Keratinocyte (primary cell): Measurements from ENCODE around the gene C9orf153.

Experiments used
- EZH2 ChIP-seq: IDR thresholded peaks from one replicate; pipeline ENCODE4 v1.6.1; 2012; ENCODE audit warnings: inconsistent platforms, mild to moderate bottlenecking, low read length, moderate library complexity
- TF ChIP-seq, protein P1 (sequence below), 3 experiments: IDR thresholded peaks in 1 of 3; conservative IDR thresholded peaks in 1 of 3; optimal IDR thresholded peaks in 1 of 3; 2 replicates in 2 of 3; 3 replicates in 1 of 3; pipeline versions ENCODE3 to v1.5.1; 2011; ENCODE audit warnings: low read length in 3 of 3, mild to moderate bottlenecking in 3 of 3, moderate library complexity in 2 of 3, control low read depth in 1 of 3, inconsistent platforms in 1 of 3; ENCODE audit not compliant: insufficient read depth in 2 of 3; ENCODE audit errors: extremely low read depth in 1 of 3

DNA sequence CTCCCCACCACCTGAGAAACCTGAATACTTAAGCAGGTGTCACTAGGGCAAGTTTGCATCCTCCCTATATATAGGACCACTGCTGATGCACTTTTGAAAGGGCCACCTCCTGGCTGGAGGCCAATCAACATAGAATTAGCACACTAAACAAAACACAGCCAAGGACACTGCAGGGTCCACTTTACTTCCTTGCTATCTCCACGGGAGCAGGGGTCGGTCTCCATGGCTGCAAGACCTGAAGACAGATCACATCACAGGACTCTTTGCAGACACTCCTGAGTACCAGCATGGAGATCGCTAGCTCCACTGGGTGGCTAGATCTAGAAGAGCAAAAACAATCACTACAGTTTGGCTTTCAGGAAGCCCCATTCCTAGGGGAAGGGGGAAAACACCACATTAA lies 72.3 kb downstream of the C9orf153 start:
- TF ChIP-seq, protein P1, sequence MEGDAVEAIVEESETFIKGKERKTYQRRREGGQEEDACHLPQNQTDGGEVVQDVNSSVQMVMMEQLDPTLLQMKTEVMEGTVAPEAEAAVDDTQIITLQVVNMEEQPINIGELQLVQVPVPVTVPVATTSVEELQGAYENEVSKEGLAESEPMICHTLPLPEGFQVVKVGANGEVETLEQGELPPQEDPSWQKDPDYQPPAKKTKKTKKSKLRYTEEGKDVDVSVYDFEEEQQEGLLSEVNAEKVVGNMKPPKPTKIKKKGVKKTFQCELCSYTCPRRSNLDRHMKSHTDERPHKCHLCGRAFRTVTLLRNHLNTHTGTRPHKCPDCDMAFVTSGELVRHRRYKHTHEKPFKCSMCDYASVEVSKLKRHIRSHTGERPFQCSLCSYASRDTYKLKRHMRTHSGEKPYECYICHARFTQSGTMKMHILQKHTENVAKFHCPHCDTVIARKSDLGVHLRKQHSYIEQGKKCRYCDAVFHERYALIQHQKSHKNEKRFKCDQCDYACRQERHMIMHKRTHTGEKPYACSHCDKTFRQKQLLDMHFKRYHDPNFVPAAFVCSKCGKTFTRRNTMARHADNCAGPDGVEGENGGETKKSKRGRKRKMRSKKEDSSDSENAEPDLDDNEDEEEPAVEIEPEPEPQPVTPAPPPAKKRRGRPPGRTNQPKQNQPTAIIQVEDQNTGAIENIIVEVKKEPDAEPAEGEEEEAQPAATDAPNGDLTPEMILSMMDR (optimal IDR thresholded peaks at IDR 0.05 in 1 of 3, IDR thresholded peaks at IDR 0.05 in 1 of 3, conservative IDR thresholded peaks at IDR 0.05 in 1 of 3; ENCODE audit: extremely low read depth in 1 of 3, insufficient read depth in 2 of 3, low read length in 3 of 3), result peak in 1 of 3 experiments; percentile 2
- TF ChIP-seq EZH2, result no peak
